Astrocyte (in vitro differentiated cells and primary cell): ENCODE data around the gene FSIP1. TPM values are rescaled to one million over a fixed set of nuclear protein-coding genes. Genes with fewer than 3 reads are reported as not detected.

Experiments
- DNase-seq: peaks from one replicate; pipeline ENCODE4 v3.0.0-alpha.2; 2010; ENCODE audit warnings: low read depth
- FAIRE-seq: peaks from 2 replicates; lab custom pipeline; 2011; peaks lifted over from hg19 to GRCh38; lab: Jason Lieb, UNC
- H2AFZ ChIP-seq: 2 replicates; pipeline ENCODE4 v1.6.0; 2012; ENCODE audit warnings: low read depth, low read length, inconsistent platforms
- H3K27ac ChIP-seq: 2 replicates; pipeline ENCODE4 v1.5.1; 2011; ENCODE audit warnings: low read depth, low read length, inconsistent platforms
- H3K27me3 ChIP-seq: 2 replicates; pipeline ENCODE4 v1.6.0; 2011; ENCODE audit warnings: low read length, inconsistent platforms; ENCODE audit not compliant: insufficient read depth
- H3K36me3 ChIP-seq: 2 replicates; pipeline ENCODE4 v1.5.1; 2011; ENCODE audit warnings: low read length, inconsistent platforms; ENCODE audit not compliant: insufficient read depth
- H3K4me1 ChIP-seq: 2 replicates; pipeline ENCODE4 v1.5.1; 2011; ENCODE audit warnings: low read length, inconsistent platforms; ENCODE audit not compliant: insufficient read depth
- H3K4me2 ChIP-seq: 2 replicates; pipeline ENCODE4 v1.6.0; 2012; ENCODE audit warnings: low read length, inconsistent platforms
- H3K4me3 ChIP-seq: 2 replicates; pipeline ENCODE4 v1.5.1; 2011; ENCODE audit warnings: low read depth, mild to moderate bottlenecking, low read length, inconsistent platforms; ENCODE audit not compliant: insufficient read depth
- H3K79me2 ChIP-seq: 2 replicates; pipeline ENCODE4 v1.6.0; 2012; ENCODE audit warnings: mild to moderate bottlenecking, low read length, inconsistent platforms; ENCODE audit not compliant: insufficient read depth
- H3K9ac ChIP-seq: 2 replicates; pipeline ENCODE4 v1.6.0; 2012; ENCODE audit warnings: mild to moderate bottlenecking, low read length, inconsistent platforms
- H3K9me3 ChIP-seq: 2 replicates; pipeline ENCODE4 v1.5.1; 2012; ENCODE audit warnings: low read depth, mild to moderate bottlenecking, low read length, inconsistent platforms; ENCODE audit not compliant: insufficient read depth
- H4K20me1 ChIP-seq: 2 replicates; pipeline ENCODE4 v1.6.0; 2012; ENCODE audit warnings: low read length, inconsistent platforms; ENCODE audit not compliant: insufficient read depth
- H3K27ac Mint-ChIP-seq: one replicate; pipeline ENCODE4 v1.8.0; 2021; ENCODE audit warnings: mild to moderate bottlenecking, mixed read lengths; ENCODE audit not compliant: unreplicated experiment
- H3K27me3 Mint-ChIP-seq: one replicate; pipeline ENCODE4 v1.8.0; 2021; ENCODE audit warnings: low read depth, mixed read lengths; ENCODE audit not compliant: unreplicated experiment
- H3K36me3 Mint-ChIP-seq: one replicate; pipeline ENCODE4 v1.8.0; 2021; ENCODE audit warnings: low read depth, mixed read lengths; ENCODE audit not compliant: unreplicated experiment
- H3K4me1 Mint-ChIP-seq: one replicate; pipeline ENCODE4 v1.8.0; 2021; ENCODE audit warnings: low read depth, mixed read lengths; ENCODE audit not compliant: unreplicated experiment
- H3K4me3 Mint-ChIP-seq: one replicate; pipeline ENCODE4 v1.8.0; 2021; ENCODE audit warnings: mild to moderate bottlenecking, moderate library complexity, mixed read lengths; ENCODE audit not compliant: unreplicated experiment
- H3K9me3 Mint-ChIP-seq: one replicate; pipeline ENCODE4 v1.8.0; 2021; ENCODE audit warnings: mild to moderate bottlenecking, mixed read lengths; ENCODE audit not compliant: unreplicated experiment
- CTCF ChIP-seq: IDR thresholded peaks from 2 replicates; pipeline ENCODE4 v1.5.1; 2011; ENCODE audit warnings: low read depth, mild to moderate bottlenecking, inconsistent platforms, low read length, moderate library complexity; ENCODE audit not compliant: insufficient read depth
- EZH2 ChIP-seq: IDR thresholded peaks from 2 replicates; pipeline ENCODE4 v1.6.1; 2012; ENCODE audit warnings: mild to moderate bottlenecking, low read length, inconsistent platforms; ENCODE audit not compliant: insufficient read depth
- total RNA-seq: library from RNA; stranded (reverse); gene quantifications from 2 replicates; pipeline ENCODE4 v1.2.1, GENCODE V29; 2021

The FSIP1 gene
- total RNA-seq, 1 donor from 2014 or later, result 0.77 TPM

- no peaks in the 10 kb centered on the region for H3K27me3 ChIP-seq
- H3K36me3 Mint-ChIP-seq, result no peaks in the 10 kb centered on the region
- H3K9me3 Mint-ChIP-seq, result no peaks in the 10 kb centered on the region
- H3K27me3 Mint-ChIP-seq, result no peaks in the 10 kb centered on the region
- H3K4me3 Mint-ChIP-seq, result no peak overlapping the region
- FAIRE-seq, result no peak
- H3K9ac ChIP-seq, result no peak overlapping the region
- H3K27ac ChIP-seq, result no peak overlapping the region
- H2AFZ ChIP-seq, result no peak overlapping the region
- no peaks in the 10 kb centered on the region for H3K79me2 ChIP-seq
- H3K36me3 ChIP-seq, result no peaks in the 10 kb centered on the region
- no peaks in the 10 kb centered on the region for H4K20me1 ChIP-seq
- H3K4me3 ChIP-seq, result no peak overlapping the region
- no peak overlapping the region for H3K4me2 ChIP-seq
- DNase-seq, result no peak
- no peak overlapping the region for H3K27ac Mint-ChIP-seq
- no peak for TF ChIP-seq CTCF
- TF ChIP-seq EZH2, result no peak
- H3K9me3 ChIP-seq, result no peaks in the 10 kb centered on the region
- peaks cover under 1% of the 10 kb centered on the region for H3K4me1 Mint-ChIP-seq
- no peaks in the 10 kb centered on the region for H3K4me1 ChIP-seq
Observed at GRCh38 chr15:39709941-39710340, 72.7 kb downstream of the FSIP1 start.

- DNase-seq (no peak), FAIRE-seq (no peak)
- Histone ChIP-seq H3K36me3 (no peaks in the 10 kb centered on the region), H3K9ac (no peak overlapping the region), H3K27me3 (no peaks in the 10 kb centered on the region), H3K4me1 (no peaks in the 10 kb centered on the region), H2AFZ (no peak overlapping the region), H3K4me2 (no peak overlapping the region), H3K4me3 (no peak overlapping the region), H3K27ac (no peak overlapping the region), H3K9me3 (no peaks in the 10 kb centered on the region), H4K20me1 (no peaks in the 10 kb centered on the region), H3K79me2 (no peaks in the 10 kb centered on the region)
- TF ChIP-seq EZH2 (no peak), CTCF (no peak)
- no peak overlapping the region for H3K27ac Mint-ChIP-seq
- no peaks in the 10 kb centered on the region for H3K9me3 Mint-ChIP-seq
- H3K4me3 Mint-ChIP-seq, result no peak overlapping the region
- H3K4me1 Mint-ChIP-seq, result peaks cover 8% of the 10 kb centered on the region
- H3K27me3 Mint-ChIP-seq, result no peaks in the 10 kb centered on the region
- H3K36me3 Mint-ChIP-seq, result no peaks in the 10 kb centered on the region
Observed at GRCh38 chr15:39706206-39706605, 76.4 kb downstream of the FSIP1 start.

- Mint-ChIP-seq H3K9me3 (no peaks in the 10 kb centered on the region), H3K27ac (peak overlapping the region; percentile 95), H3K27me3 (no peaks in the 10 kb centered on the region), H3K4me3 (no peak overlapping the region), H3K36me3 (no peaks in the 10 kb centered on the region), H3K4me1 (peaks cover 14% of the 10 kb centered on the region)
- Histone ChIP-seq H3K4me1 (no peaks in the 10 kb centered on the region), H3K9me3 (no peaks in the 10 kb centered on the region), H3K36me3 (no peaks in the 10 kb centered on the region), H3K79me2 (no peaks in the 10 kb centered on the region), H4K20me1 (no peaks in the 10 kb centered on the region), H3K27me3 (no peaks in the 10 kb centered on the region), H2AFZ (no peak overlapping the region), H3K9ac (no peak overlapping the region), H3K27ac (no peak overlapping the region), H3K4me2 (no peak overlapping the region), H3K4me3 (no peak overlapping the region)
- FAIRE-seq (no peak), DNase-seq (peak; percentile 48)
- TF ChIP-seq CTCF (no peak), EZH2 (no peak)
Observed at GRCh38 chr15:39704689-39705088, 78.0 kb downstream of the FSIP1 start.
